ENCODE results near the gene NRBP1.

GRCh38 chr2:27422958-27423357, 5.5 kb upstream of the NRBP1 start:
- TF ChIP-seq POLR2A (IDR thresholded peaks at IDR 0.05): no peak
- no peak for TF ChIP-seq CTCF (IDR thresholded peaks at IDR 0.05)
